Right cardiac atrium (tissue), 5 donors: ENCODE data around the gene GDPD1. TPM values are rescaled to one million over a fixed set of nuclear protein-coding genes. Genes with fewer than 3 reads are reported as not detected.
"Not testable (repeated sequence)": the region's sequence is repeated elsewhere in the genome, so short reads cannot be mapped to it uniquely, and the experiment has no call there.

Source experiments
- ATAC-seq, 2 donors: fragments of 200-7000 bp; cut with Tn5 transposase; one replicate each; pipeline versions ENCODE4 v1.8.0 to v1.9.1; 2020; ENCODE audit warnings: moderate library complexity in 2 of 2, mild to moderate bottlenecking in 1 of 2
- DNase-seq, 3 donors: peaks; one replicate each; pipeline ENCODE4 v3.0.0-alpha.2; 2020
- H3K27ac ChIP-seq: one replicate; pipeline ENCODE4 v1.5.1; 2013; ENCODE audit warnings: mild to moderate bottlenecking, low read length, control low read depth, moderate library complexity
- H3K27me3 ChIP-seq: one replicate; pipeline ENCODE4 v1.6.1; 2013; ENCODE audit not compliant: control insufficient read depth, insufficient read depth
- H3K4me1 ChIP-seq: one replicate; pipeline ENCODE4 v1.6.1; 2013; ENCODE audit warnings: low read length; ENCODE audit not compliant: control insufficient read depth, insufficient read depth
- H3K4me3 ChIP-seq: one replicate; pipeline ENCODE4 v1.5.1; 2013; ENCODE audit warnings: low read length, control low read depth
- H3K9me3 ChIP-seq: one replicate; pipeline ENCODE4 v1.6.1; 2013; ENCODE audit warnings: low read length; ENCODE audit not compliant: control insufficient read depth
- WGBS: extraction: QIAGEN DNeasy Blood & Tissue Kit; methylation state at CpG from one replicate; pipeline ENCODE4 v1.1.7; 2013; 5-methylcytosine and 5-hydroxymethylcytosine counted together
- intact Hi-C, 4 donors: fragments of 100-400 bp; cut with DNase I; formaldehyde crosslinking; loops; one replicate each; pipeline versions ENCODE4 v1.11.0 to v1.14.0; 2022 to 2023
- polyA plus RNA-seq: library from polyadenylated mRNA; stranded (reverse); fragments of 200-250 nt; gene quantifications from one replicate; pipeline ENCODE4 v1.2.3, GENCODE V29; 2013
- total RNA-seq, 4 donors: library from RNA; stranded (reverse); fragmentation: NEBNext Ultra II Directional; extraction: Animal tissue kit (Norgen Biotek cat#: 25700); gene quantifications; one replicate each; pipeline ENCODE4 v1.2.1, GENCODE V29; 2021
- donor health status: healthy with polysubstance abuse.
- donor health status: DM: no; HTN: yes; CAD: no.
- donor health status: DM: no; HTN: no; CAD: no.
- donor health status: DM: no; HTN: yes; CAD: no; lungs with severe emphysema.
- donor health status: DM: yes; HTN: yes; CAD: no.

Gene GDPD1
- total and polyA plus RNA-seq, 5 donors = 2.4 to 5.2 (median 2.7) TPM

DNA sequence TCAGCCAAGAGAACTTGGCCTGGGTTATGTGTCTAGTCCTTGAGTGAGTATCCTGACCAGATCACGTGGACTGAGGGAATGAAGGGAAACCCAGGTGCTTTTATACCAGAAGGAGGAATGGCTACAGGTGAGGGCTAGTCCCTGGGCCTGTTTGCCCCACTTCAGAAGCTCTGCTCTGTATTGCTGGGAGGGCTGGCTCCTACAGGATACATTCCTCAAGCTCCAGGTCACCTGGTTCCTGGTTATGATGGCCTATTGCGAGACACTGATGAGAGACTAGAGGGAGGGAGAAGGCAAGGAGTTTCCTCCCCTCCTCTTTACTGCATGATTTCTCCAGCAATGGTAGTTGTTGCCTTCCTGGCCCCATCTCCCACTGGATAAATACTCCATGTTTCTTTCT, 29.5 kb upstream of the GDPD1 start:
- ATAC-seq = no peak
- intact Hi-C loops = no loop called here

DNA sequence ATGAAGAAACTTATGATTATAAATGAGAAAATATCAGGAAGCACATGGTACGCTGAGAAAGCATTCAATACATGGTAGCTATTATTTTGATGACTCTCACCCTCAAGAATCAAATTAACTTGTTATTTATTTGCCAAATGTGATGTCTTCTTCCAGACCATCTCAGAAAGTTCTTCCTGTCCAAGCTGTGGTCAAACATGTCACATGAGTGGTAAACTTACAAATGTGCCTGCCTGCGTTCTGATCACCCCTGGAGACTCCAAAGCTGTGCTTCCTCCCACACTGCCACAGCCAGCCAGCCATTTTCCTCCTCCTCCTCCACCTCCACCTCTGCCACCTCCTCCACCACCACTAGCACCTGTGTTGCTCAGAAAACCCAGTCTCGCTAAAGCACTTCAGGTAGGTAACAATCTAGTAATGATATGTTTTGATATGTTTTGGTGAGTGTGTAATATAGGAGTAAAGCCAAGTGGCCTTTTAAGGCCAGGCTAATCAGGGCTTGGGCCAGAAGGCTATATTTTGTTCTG, 26.9 kb upstream of the GDPD1 start:
- H3K27me3 ChIP-seq = no peaks in the 10 kb centered on the region
- DNase-seq = no peak
- no peaks in the 10 kb centered on the region for H3K4me1 ChIP-seq
- no peak overlapping the region for H3K27ac ChIP-seq
- 93% methylated on average over 3 of the region's 3 CpGs for WGBS
- no peak for ATAC-seq
- H3K9me3 ChIP-seq = no peaks in the 10 kb centered on the region
- intact Hi-C loops = no loop called here
- no peak overlapping the region for H3K4me3 ChIP-seq

More for the DNA sequence above, 29.5 kb upstream of the GDPD1 start:
- Histone ChIP-seq H3K9me3 (no peaks in the 10 kb centered on the region), H3K4me3 (no peak overlapping the region), H3K27ac (no peak overlapping the region), H3K4me1 (no peaks in the 10 kb centered on the region), H3K27me3 (no peaks in the 10 kb centered on the region)
- 93% methylated on average over 2 of the region's 2 CpGs for WGBS
- no peak for DNase-seq

DNA sequence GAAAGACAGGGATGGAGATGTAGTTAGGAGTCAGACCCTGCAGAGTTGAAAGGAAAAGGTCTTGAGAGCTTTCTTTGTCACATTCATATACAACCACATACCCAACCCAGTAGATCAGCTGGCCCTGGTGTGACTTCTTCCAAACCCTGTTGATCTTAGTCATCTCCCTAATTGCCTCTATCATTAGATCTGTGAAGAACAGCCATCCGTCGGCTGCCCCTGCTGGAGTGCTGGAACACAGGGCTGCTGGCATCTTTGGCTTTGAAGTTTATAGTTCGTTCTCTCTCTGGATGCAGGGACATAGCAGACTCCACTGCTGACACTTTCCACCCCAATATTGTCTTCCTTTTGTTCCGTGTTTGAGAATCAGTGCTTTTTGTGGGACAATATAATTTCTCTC, 20.9 kb upstream of the GDPD1 start:
- Histone ChIP-seq H3K4me1 (no peaks in the 10 kb centered on the region), H3K27me3 (no peaks in the 10 kb centered on the region), H3K9me3 (no peaks in the 10 kb centered on the region), H3K27ac (no peak overlapping the region), H3K4me3 (no peak overlapping the region)
- WGBS = 94% methylated on average over 4 of the region's 4 CpGs
- no peak for DNase-seq
- intact Hi-C loops = no loop called here
- no peak for ATAC-seq

DNA sequence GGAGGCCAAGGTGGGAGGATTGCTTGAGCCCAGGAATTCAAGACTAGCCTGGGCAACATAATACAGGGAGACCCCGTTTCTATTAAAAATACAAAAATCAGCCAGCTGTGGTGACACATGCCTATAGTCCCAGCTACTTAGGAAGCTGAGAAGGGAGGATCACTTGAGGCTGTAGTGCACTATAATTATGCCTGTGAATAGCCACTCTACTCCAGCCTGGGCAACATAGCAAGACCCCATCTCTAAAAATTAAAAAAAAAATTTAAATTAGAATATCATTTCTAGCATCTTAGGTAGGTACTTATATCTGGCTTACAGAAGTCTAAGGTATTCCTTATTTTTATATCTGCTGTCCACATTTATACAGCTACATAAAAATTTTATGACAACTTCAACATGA, 18.0 kb upstream of the GDPD1 start:
- DNase-seq = no peak
- intact Hi-C loops = no loop called here
- H3K4me1 ChIP-seq = no peaks in the 10 kb centered on the region
- ATAC-seq = no peak
- WGBS = 96% methylated on average over 1 of the region's 1 CpG
- H3K9me3 ChIP-seq = no peaks in the 10 kb centered on the region
- H3K4me3 ChIP-seq = no peak overlapping the region
- H3K27ac ChIP-seq = no peak overlapping the region
- no peaks in the 10 kb centered on the region for H3K27me3 ChIP-seq

DNA sequence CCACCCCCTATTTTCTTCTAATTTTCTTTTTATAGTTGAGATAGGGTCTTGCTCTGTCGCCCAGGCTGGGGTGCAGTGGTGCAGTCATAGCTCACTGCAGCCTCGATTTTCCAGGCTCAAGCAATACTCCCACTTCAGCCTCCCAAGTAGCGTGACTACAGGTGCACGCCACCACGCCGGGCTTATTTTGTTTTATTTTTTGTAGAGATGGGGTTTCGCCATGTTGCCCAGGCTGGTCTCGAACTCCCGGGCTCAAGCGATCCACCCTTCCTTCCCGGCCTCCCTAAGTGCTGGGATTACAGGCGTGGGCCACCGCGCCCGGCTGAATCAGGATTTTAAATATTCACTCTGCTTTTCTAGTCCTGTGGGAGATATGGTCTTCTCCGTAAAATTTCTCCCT, 941 bp upstream of the GDPD1 start:
- ATAC-seq (no peak), DNase-seq (no peak)
- Histone ChIP-seq H3K27ac (no peak overlapping the region), H3K9me3 (no peaks in the 10 kb centered on the region), H3K4me3 (no peak overlapping the region), H3K4me1 (no peaks in the 10 kb centered on the region), H3K27me3 (no peaks in the 10 kb centered on the region)
- intact Hi-C loops = no loop called here
- 96% methylated on average over 16 of the region's 16 CpGs for WGBS

DNA sequence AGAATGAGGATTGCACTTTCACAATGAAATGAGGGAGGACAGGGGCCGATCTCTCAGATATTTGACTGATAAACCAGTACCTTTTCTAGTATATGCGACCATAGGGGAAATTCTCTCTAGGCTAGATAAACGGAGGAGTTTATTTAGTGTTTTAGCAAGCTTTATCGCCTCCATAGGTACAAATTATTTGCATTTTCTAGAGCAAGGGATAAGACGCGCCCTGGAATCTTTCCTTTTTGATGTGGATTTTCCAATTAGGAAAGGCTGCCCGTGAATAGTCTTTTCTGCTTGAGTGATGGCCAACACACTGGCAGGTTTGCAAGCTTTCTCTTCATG, 351 bp upstream of the GDPD1 start:
- no peak for ATAC-seq
- peak overlapping the region; percentile 52 for H3K4me3 ChIP-seq
- no peaks in the 10 kb centered on the region for H3K27me3 ChIP-seq
- DNase-seq = no peak
- no peaks in the 10 kb centered on the region for H3K9me3 ChIP-seq
- intact Hi-C loops = no loop called here
- H3K27ac ChIP-seq = no peak overlapping the region
- H3K4me1 ChIP-seq = no peaks in the 10 kb centered on the region
- WGBS = 34% methylated on average over 7 of the region's 7 CpGs

DNA sequence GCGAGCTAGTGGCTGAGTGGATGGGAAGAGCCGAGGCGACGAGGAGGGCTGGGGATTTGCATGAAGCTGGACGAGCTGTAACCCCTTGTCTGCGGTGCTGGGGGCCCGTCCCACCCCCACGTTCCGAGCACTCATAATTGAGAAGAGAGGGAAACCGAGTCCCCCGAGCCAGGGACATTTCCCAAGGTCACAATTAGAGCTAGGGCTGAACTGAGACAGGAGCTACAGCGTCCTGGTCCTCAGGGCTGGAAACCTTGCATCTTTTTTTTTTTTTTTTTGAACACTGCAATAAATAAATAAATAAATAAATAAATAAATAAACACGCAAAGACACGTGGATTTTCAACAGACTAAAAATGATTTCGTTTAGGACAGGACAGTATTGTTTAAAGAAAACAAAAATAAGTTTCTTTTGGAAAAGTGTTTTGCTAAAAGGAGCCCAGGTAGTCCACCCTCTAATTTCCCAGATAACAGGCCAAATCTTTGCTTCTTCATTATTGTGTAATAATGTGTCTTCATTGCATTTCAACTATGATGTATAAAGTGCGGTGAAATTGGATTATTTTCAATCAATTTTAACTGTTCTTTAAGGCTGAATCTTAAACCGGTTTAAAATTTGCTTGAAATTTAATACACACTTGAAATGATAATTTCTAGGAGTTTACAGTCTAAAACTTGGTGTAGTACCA, 992 bp downstream of the GDPD1 start:
- no peak overlapping the region for H3K27ac ChIP-seq
- no peaks in the 10 kb centered on the region for H3K27me3 ChIP-seq
- intact Hi-C loops = no loop called here

DNA sequence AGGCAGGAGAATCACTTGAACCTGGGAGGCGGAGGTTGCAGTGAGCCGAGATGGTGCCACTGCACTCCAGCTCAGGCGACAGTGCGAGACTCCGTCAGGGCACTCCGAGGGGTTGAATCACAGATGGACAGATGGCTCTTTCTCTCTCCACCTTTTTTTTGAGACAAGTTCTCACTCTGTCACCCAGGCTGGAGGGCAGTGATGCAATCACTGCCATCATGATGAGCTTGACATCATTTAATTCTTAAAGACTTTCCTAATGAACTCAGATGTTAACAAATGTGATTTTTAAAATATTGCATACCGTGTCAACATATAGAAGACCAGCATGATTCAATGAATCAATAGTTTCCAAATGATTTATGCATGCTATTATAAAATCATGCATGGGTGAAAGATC, 3.5 kb downstream of the GDPD1 start:
- Histone ChIP-seq H3K4me3 (no peak overlapping the region), H3K27me3 (no peaks in the 10 kb centered on the region), H3K27ac (no peak overlapping the region), H3K4me1 (no peaks in the 10 kb centered on the region), H3K9me3 (no peaks in the 10 kb centered on the region)
- intact Hi-C loops = no loop called here
- WGBS = 96% methylated on average over 7 of the region's 7 CpGs
- no peak for DNase-seq
- ATAC-seq = no peak

More for the DNA sequence above, 992 bp downstream of the GDPD1 start:
- ATAC-seq (no peak), DNase-seq (no peak)
- no peaks in the 10 kb centered on the region for H3K4me1 ChIP-seq
- 9% methylated on average over 17 of the region's 17 CpGs for WGBS
- no peaks in the 10 kb centered on the region for H3K9me3 ChIP-seq
- H3K4me3 ChIP-seq = peak overlapping the region; percentile 63

DNA sequence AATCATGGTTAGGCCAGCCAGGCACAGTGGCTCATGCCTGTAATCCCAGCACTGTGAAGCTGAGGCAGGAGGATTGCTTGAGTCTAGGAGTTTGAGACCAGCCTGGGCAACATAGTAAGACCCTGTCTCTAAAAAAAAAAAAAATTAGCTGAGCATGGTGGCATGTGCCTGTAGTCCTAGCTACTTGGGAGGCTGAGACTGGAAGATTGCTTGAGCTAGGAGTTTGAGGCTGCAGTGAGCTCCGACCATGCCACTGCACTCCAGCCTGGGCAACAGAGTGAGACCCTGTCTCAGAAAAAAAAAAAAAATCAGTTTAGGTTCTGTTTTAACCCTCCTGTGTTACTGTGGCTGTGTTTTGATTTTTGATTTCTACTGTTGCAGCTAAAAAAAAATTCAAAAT, 8.3 kb downstream of the GDPD1 start:
- WGBS = 100% methylated on average over 1 of the region's 1 CpG
- intact Hi-C loops, H3K4me1 ChIP-seq, H3K4me3 ChIP-seq, ATAC-seq, H3K9me3 ChIP-seq, DNase-seq, H3K27me3 ChIP-seq, H3K27ac ChIP-seq: not testable (repeated sequence)

DNA sequence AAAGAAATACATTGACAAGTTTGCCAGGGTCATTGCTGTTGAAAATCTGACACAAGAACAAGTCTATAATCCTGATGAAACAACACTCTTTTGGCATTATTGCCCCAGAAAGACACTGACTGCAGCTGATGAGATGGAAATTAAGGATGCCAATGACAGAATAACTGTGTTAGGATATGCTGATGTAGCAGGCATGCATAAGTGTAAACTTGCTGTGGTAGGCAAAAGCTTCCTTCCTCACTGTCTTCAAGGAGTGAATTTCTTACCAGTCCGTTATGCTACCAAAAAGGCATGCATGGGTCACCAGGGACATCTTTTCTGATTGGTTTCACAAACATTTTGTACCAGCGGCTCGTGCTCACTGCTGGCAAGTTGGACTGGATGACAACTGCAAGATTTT, 10.5 kb downstream of the GDPD1 start:
- no peaks in the 10 kb centered on the region for H3K27me3 ChIP-seq
- WGBS = 76% methylated on average over 3 of the region's 3 CpGs
- no peak for ATAC-seq
- H3K9me3 ChIP-seq = no peaks in the 10 kb centered on the region
- no peak overlapping the region for H3K27ac ChIP-seq
- no peak for DNase-seq
- no peak overlapping the region for H3K4me3 ChIP-seq
- no peaks in the 10 kb centered on the region for H3K4me1 ChIP-seq
- intact Hi-C loops = no loop called here

DNA sequence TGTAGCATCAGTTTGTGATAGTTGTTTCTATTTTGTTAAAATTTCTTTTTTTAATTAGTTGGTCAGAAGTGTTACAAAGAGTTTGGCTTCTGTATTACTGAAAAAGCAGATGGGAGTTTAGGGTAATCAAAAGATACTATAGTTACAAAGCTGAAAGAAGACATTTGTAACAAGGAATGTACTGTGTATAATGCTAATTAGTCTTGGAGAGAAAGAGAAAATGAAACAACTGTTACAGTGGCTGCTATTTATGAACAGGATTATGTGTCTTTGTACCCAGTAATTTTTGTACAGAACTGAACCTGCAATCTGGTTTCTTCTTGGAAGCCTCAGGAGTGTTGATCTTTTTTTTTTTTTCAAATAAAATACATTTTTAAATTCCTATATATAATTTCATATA, 14.3 kb downstream of the GDPD1 start:
- Histone ChIP-seq H3K4me1 (no peaks in the 10 kb centered on the region), H3K27me3 (no peaks in the 10 kb centered on the region), H3K4me3 (no peak overlapping the region), H3K9me3 (no peaks in the 10 kb centered on the region), H3K27ac (no peak overlapping the region)
- intact Hi-C loops = no loop called here
- ATAC-seq = no peak
- DNase-seq = no peak

DNA sequence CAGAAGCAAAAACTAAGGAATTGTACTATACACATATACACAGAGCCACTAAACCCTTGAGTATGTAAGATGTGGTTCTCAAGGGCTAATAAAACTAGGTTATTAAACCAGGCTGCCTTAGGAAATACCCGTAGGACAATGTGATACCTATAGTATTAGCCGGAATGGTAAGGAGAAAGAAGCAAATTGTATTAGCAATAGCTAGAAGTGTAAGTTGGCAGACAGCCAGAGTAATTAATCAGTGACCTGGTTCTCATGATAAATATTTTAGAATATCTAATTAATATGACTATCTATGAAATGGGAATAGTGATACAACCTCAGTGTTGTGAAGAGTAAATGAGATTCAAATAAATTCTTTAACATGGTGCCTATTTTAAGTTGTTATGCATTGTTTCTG, 18.6 kb downstream of the GDPD1 start:
- no peak overlapping the region for H3K4me3 ChIP-seq
- intact Hi-C loops = no loop called here
- H3K9me3 ChIP-seq = no peaks in the 10 kb centered on the region
- H3K4me1 ChIP-seq = no peaks in the 10 kb centered on the region
- no peaks in the 10 kb centered on the region for H3K27me3 ChIP-seq
- ATAC-seq (no peak), DNase-seq (no peak)
- 90% methylated on average over 2 of the region's 2 CpGs for WGBS
- H3K27ac ChIP-seq = no peak overlapping the region
